ENCODE results near the gene PAIP2. TPM values are rescaled to one million over a fixed set of nuclear protein-coding genes. Genes with fewer than 3 reads are reported as not detected.
"Not testable (repeated sequence)": the region's sequence is repeated elsewhere in the genome, so short reads cannot be mapped to it uniquely, and the experiment has no call there.

Gene PAIP2
- 100 to 1,000 TPM; 202 to 211 (median 203) TPM for polyA plus RNA-seq (ENCODE audit: insufficient read length in 3 of 3)

DNA sequence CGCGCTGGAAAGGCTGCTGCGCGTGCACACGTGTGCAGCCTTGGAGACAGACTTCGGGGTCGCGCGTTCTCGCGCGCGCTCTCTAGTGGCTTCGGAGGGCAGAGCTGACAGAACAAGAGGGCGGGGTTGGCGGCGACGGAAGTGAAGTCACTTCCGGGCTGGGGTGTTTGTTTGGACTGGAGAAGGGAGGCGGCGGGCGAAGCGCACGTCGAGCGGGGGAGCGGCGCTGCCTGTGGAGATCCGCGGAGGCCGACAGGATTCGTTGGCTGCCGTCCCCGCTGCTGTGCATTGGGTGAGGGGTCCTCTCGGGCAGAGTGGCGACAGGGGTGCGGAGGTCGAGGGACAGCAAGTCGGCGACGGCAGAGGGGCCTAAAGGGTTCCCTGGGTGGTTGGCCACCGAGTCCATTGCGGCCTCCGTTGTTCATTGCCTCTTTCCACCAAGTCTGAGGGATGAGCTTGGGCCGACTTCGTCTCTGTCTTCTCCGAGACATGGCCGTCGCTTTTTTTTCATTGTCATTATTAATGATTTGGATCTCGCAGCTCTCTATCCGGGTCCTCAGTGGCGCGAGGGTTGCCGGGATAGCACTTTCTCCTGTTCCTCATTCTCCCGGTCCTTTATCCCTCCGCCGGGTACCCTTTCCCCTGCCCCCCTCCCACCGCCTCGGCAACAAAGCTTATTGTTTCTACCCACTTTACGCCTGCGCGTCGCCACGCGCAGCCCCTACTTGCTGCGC, at the start of gene PAIP2:
Gene PAIP2, plus strand, starts transcription at position 166 of the 734 bp plus-strand sequence. CDS start 21,931 bp downstream, outside the sequence.
- DNase-seq (ENCODE audit: low read depth in 3 of 3, low spot score in 2 of 3) = peak; percentile 95 to 99 (median 98)

DNA sequence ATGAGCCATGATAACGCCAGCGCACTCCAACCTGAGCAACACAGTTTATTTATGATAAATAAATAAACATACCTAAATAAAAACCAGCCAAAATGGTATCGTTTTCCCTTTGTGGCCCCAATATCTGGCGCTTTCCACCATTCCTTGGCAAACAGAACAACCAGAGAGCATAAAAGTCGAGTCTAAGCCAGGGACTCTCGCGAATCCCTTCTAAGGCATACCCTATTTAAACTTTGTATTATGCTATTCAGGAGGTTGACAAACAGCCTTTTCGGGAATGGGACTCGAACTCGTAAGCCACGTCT, 48.5 kb upstream of the PAIP2 start:
- no peak for DNase-seq (ENCODE audit: low read depth in 3 of 3, low spot score in 2 of 3)

- DNase-seq (ENCODE audit: low read depth in 3 of 3, low spot score in 2 of 3) = peak; percentile 88 to 92 (median 90)
Observed at GRCh38 chr5:139293507-139294373, 47.9 kb upstream of the PAIP2 start, which contains the start of gene MATR3. Gene MATR3, plus strand, starts transcription at chr5:139293740. Its CDS starts 13,676 bp downstream, at chr5:139307416.

- peak; percentile 82 to 83 (median 83) for DNase-seq (ENCODE audit: low read depth in 3 of 3, low spot score in 2 of 3)
Observed at GRCh38 chr5:139294374-139295165, 47.1 kb upstream of the PAIP2 start.

DNA sequence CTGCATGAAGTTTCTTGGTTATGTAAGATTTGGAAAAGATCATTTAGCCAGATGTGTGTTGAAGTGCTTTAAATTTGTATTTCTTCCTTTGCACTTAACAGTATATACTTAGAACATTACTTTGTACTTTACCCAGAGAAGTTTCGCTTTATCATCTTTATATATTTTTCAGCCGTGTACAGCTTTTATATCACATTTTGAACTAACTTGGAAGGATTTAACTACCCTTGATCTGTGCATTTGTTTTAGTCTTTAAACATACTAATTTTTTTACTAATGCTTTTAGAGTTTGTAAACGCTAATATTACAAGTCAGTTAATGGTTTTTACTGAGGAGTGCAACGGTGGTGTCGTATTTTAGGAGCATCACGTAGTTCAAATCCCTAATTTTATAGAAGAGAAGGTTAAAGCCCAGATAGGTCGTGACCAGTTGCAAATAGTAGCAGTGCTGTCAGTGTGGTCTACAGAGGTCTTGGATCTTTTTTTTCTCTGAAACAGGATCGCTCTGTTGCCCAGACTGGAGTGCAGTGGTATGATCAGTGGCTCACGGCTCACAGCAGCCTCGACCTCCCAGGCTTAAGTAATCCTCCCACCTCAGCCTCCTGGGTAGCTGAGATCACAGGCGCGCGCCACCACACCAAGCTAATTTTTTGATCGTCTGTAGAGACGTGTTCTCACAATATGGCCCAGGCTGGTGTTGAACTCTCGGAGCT, 46.2 kb upstream of the PAIP2 start:
- DNase-seq (ENCODE audit: low read depth in 3 of 3, low spot score in 2 of 3) = no peak

DNA sequence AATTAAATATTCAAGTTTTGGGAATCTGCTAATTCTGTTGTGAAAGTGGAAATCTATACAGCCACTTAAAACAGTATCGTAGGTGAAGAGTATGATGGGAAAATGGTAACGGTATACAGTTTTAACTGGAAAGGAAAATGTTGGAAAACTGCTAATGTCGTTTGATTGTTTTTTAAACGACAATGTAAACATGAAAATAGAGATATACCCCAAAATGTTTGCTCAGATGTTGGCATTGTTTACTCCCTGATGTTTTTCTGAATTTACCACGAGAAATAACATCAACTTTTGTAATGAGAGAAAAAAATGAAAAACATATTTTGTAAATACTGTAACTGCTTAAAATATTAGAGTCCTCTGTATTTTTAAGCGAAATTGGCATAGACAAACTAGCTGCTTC, 45.5 kb upstream of the PAIP2 start:
- no peak for DNase-seq (ENCODE audit: low read depth in 3 of 3, low spot score in 2 of 3)

DNA sequence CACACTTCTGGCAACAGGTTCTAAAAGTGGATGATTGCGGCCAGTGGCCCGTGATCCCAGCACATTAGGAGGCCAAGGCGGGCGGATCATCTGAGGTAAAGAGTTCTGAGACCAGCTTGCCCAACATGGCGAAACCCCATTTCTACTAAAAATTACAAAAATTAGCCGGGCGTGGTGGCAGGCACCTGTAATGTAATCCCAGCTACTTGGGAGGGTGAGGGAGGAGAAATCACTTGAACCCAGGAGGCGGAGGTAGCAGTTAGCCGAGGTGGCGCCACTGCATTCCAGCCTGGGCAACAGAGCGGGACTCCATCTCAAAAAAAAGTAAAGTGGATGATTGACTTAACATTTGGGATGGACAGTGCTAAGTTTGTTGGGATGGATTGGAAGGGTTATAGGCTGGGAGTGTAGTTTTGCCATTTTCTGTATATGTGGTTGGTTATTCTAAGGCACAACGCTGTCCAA, 44.8 kb upstream of the PAIP2 start:
- no peak for DNase-seq (ENCODE audit: low read depth in 3 of 3, low spot score in 2 of 3)

DNA sequence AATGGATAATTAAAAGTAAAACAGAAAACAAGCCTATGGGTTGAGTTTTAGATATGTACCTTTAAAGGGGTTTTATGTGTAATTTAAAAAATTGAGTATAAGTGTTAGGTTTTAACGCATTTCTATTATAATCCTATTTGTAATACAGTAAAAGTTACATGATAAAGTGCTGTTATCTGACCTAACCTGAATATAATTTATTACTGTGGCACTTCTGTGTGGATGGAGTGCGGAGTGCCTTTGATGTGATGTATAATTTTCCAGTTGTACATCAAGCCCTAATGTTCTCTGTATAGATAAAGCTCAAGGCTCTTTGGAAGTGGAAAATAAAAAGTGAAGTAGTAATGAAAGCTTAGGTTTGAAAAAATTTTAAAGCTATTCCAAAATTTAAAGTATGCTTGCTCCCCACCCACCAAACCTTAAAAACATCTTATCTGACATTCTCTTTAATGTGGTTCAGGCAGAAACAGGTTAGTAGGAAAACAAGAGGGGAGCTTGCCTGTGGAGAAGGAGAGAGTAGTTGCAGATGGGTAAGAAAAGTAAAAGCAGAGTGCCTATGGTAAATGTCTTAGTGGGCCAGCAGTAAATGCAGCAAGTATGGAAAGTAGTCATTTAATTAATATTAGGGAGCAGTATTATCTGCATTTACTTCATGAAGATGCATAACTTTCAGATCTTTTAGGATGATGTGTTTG, 44.1 kb upstream of the PAIP2 start:
- no peak for DNase-seq (ENCODE audit: low read depth in 3 of 3, low spot score in 2 of 3)

DNA sequence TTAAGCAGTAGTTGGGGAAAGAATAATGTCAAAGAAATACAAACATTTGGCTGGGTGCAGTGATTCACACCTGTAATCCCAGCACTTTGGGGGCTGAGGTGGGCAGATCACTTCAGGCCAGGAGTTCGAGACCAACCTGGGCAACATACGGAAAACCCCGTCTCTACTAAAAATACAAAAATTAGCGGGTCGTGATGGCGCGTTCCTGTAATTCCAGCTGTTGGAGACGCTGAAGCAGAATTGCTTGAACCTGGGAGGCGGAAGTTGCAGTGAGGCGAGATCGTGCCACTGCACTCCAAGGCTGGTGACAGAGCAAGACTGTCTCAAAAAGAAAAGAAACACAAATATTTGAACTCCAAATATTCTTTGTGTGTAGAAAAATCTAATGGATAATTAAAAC, 43.4 kb upstream of the PAIP2 start:
- DNase-seq (ENCODE audit: low read depth in 3 of 3, low spot score in 2 of 3) = no peak

DNA sequence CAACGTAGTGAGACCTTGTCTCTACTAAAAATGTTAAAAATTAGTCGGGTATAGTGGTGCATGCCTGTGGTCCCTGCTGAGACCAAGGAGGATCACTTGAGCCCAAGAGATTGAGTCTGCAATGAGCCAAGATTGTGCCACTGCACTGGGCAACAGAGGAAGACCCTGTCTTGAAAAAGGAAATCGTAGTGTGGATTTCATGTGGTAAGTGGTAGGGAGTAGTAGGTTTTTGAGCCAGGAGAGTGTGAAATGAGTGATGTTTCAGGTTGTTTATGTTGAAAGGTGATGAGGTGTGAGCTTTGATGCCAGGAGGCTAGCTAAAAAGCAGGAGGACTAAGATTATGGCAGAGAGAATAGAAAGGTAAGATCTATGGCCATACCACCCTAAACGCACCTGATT, 42.2 kb upstream of the PAIP2 start:
- DNase-seq (ENCODE audit: low read depth in 3 of 3, low spot score in 2 of 3) = no peak

- DNase-seq (ENCODE audit: low read depth in 3 of 3, low spot score in 2 of 3) = no peak
Observed at GRCh38 chr5:139301808-139302499, 39.7 kb upstream of the PAIP2 start.

GRCh38 chr5:139304391-139305324, 37.0 kb upstream of the PAIP2 start:
- DNase-seq (ENCODE audit: low read depth in 3 of 3, low spot score in 2 of 3) = no peak

DNA sequence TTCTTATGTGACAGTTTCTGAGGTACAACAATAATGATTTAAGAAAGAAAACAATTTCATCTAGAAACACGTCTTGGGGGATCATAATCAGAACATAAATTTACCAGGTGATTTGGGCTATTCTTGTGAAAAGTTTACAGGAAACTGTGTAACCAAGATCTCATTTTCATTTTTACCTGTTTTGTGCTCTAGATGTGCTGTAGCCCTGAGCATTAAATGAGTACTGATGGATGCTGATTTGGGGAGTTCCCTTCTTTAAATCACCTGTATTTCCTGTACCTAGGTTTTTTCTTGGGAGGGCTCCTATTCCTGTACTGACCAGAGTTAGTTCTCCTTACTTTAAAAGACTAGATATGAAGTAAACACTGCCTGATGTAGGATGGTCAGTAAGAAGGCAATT, 35.5 kb upstream of the PAIP2 start:
- DNase-seq (ENCODE audit: low read depth in 3 of 3, low spot score in 2 of 3) = no peak

GRCh38 chr5:139306628-139307379, 34.9 kb upstream of the PAIP2 start:
- no peak for DNase-seq (ENCODE audit: low read depth in 3 of 3, low spot score in 2 of 3)

- DNase-seq (ENCODE audit: low read depth in 3 of 3, low spot score in 2 of 3) = no peak
Observed at GRCh38 chr5:139308797-139309196, 32.9 kb upstream of the PAIP2 start.

DNA sequence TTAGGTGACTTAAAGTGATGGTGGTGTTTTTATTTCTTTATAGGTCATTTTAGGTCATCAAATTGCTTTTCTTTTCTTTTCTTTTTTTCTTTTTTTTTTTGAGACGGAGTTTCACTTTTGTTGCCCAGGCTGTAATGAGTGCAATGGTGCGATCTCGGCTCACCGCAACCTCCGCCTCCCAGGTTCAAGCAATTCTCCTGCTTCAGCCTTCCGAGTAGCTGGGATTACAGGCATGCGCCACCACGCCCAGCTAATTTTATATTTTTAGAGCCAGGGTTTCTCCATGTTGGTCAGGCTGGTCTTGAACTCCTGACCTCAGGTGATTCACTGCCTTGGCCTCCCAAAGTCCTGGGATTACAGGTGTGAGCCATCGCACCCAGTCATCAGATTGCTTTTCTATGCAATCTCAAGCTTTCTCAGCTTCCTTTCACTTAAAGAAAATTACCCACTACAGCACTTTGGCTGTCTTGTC, 30.9 kb upstream of the PAIP2 start:
- not testable (repeated sequence) for DNase-seq (ENCODE audit: low read depth in 3 of 3, low spot score in 2 of 3)

DNA sequence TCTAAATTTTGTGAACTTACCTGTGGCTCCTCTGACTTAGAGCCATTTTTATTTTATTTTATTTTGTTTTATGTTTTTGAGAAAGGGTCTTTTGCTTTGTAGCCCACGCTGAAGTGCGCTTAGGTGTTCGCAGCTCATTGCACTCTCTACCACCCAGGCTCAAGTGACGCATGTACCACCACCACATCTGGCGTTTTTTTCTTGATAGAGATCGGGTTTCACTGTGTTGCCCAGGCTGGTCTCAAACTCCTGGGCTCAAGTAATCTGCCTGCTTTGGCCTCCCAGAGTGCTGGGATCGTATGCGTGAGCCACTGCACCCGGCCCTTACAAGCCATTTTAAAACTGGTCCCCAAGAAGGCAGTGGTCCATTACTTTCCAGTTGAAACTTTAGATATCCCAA, 29.6 kb upstream of the PAIP2 start:
- DNase-seq (ENCODE audit: low read depth in 3 of 3, low spot score in 2 of 3) = no peak

All from right renal cortex interstitium (tissue), 3 donors.